ENCODE results near the gene ANGPT4. TPM values are rescaled to one million over a fixed set of nuclear protein-coding genes. Genes with fewer than 3 reads are reported as not detected.

ANGPT4 gene
- total and polyA plus RNA-seq, 9 of the 15 experiments (the other 6 are each of a cell fraction or from before 2014, with no cell fraction given) = not detected

GRCh38 chr20:845941-846893 lies 69.9 kb downstream of the ANGPT4 start:
- Histone ChIP-seq H3K9ac (ENCODE audit: insufficient read depth in 1 of 2, low read depth in 2 of 2, low read length in 2 of 2) (peak overlapping the region in 1 of 2 experiments; percentile 28; a peak in 2 of 4 replicates), H4K20me1 (replicated peaks; ENCODE audit: control insufficient read depth, insufficient read depth, low read length) (0 out of 2 replicates have a peak, but pooled peaks cover 11% of the 10 kb centered on the region), H2AFZ (ENCODE audit: low read depth, low read length) (no peak overlapping the region), H3K4me3 (no peak overlapping the region), H3K36me3 (ENCODE audit: control insufficient read depth, insufficient read depth, low read length) (peaks cover 11% of the 10 kb centered on the region; the same call in 1 of the 3 replicates), H3K4me1 (replicated peaks in 1 of 2; ENCODE audit: control insufficient read depth in 2 of 2, insufficient read depth in 2 of 2, low read length in 2 of 2) (peaks cover 11 to 47% of the 10 kb centered on the region in 2 experiments; a peak in 4 of 5 replicates), H3K79me2 (ENCODE audit: control insufficient read depth, insufficient read depth, low read length) (no peaks in the 10 kb centered on the region; the same call in 1 of the 3 replicates), H3K27ac (ENCODE audit: extremely low read depth, low read depth, low read length) (no peak overlapping the region), H3K27me3 (ENCODE audit: control insufficient read depth in 2 of 2, insufficient read depth in 2 of 2, low read length in 2 of 2) (no peaks in the 10 kb centered on the region), H3K9me3 (replicated peaks; ENCODE audit: control insufficient read depth, insufficient read depth, low read depth, low read length) (no peaks in the 10 kb centered on the region), H3K9me1 (ENCODE audit: control insufficient read depth, insufficient read depth, low read length) (peaks cover 3% of the 10 kb centered on the region), H3K4me2 (ENCODE audit: insufficient read depth, low read length) (no peak overlapping the region)
- intact Hi-C loops (cut with micrococcal nuclease) = no loop called here
- FAIRE-seq (no peak), ATAC-seq (no peak), DNase-seq (ENCODE audit: extremely low read depth in 1 of 4, low spot score in 3 of 4) (no peak)
- ChIA-PET CTCF (ENCODE audit: low intra/inter-chr PET ratio) (no interaction called here), POLR2A (interaction anchor here (0.7 to 0.8 kb wide), 2 partner anchors 8 to 13 kb away, joined by 3 read pairs; partner anchors contain the start of gene FAM110A)
- in situ Hi-C loops (cut with MboI) = no loop called here
- BruUV-seq (replicated peaks) = no TSS peak
- WGBS (ENCODE audit: insufficient coverage, low coverage, missing lambda C conversion rate) = 68% methylated on average over 7 of the region's 11 CpGs
- TF ChIP-seq THRA (IDR thresholded peaks at IDR 0.05) = no peak
- no peak for TF ChIP-seq CUX1 (CRISPR knock-in tag; IDR thresholded peaks at IDR 0.05)
- peak; percentile 41; the same call in 1 of the 2 replicates for TF ChIP-seq SPI1 (IDR thresholded peaks at IDR 0.05; ENCODE audit: borderline replicate concordance, low read depth, low read length)
- no peak for TF ChIP-seq HINFP (tag; conservative IDR thresholded peaks at IDR 0.05; ENCODE audit: low read depth)
- TF ChIP-seq RBM39 (optimal IDR thresholded peaks at IDR 0.05; ENCODE audit: low read depth, low read length) = no peak
- TF ChIP-seq NFATC3 (IDR thresholded peaks at IDR 0.05) = no peak
- TF ChIP-seq CEBPG (CRISPR knock-in tag; IDR thresholded peaks at IDR 0.05) = no peak
- no peak for TF ChIP-seq CEBPG (tag; conservative IDR thresholded peaks at IDR 0.05 in 1 of 2, IDR thresholded peaks at IDR 0.05 in 1 of 2)
- TF ChIP-seq ZNF644 (tag; IDR thresholded peaks at IDR 0.05; ENCODE audit: low read depth) = no peak

Measured in K562 (cell line).